GM23338 (cell line): Measurements from ENCODE around the gene CSN2.

Experiments used
- EZH2 ChIP-seq: fragments of 200-600 bp; sonication (generic); IDR thresholded peaks from one replicate; pipeline ENCODE4 v1.8.0; 2017; ENCODE audit warnings: antibody characterized with exemption, mild to moderate bottlenecking, low read depth; ENCODE audit not compliant: unreplicated experiment
- EZH2phosphoT487 ChIP-seq: fragments of 200-600 bp; sonication (generic); IDR thresholded peaks from one replicate; pipeline ENCODE4 v1.8.1; 2018; ENCODE audit warnings: antibody characterized with exemption; ENCODE audit not compliant: unreplicated experiment
- POLR2AphosphoS5 ChIP-seq: IDR thresholded peaks from 2 replicates; pipeline ENCODE4 v1.6.1; 2016; ENCODE audit warnings: antibody characterized with exemption, low read depth
- TF ChIP-seq, protein P1 (sequence below), 2 experiments: fragments of 200-600 bp in 1 of 2; sonication (generic) in 1 of 2; conservative IDR thresholded peaks; 2 replicates each; pipeline versions ENCODE4 v1.5.1 to v1.6.1; 2016 to 2017; ENCODE audit warnings: antibody characterized with exemption in 2 of 2, low read depth in 2 of 2, mild to moderate bottlenecking in 2 of 2, moderate library complexity in 1 of 2
- TF ChIP-seq, protein P2 (sequence below): IDR thresholded peaks from one replicate; pipeline ENCODE4 v1.6.1; 2018; ENCODE audit warnings: antibody characterized with exemption; ENCODE audit not compliant: unreplicated experiment

DNA sequence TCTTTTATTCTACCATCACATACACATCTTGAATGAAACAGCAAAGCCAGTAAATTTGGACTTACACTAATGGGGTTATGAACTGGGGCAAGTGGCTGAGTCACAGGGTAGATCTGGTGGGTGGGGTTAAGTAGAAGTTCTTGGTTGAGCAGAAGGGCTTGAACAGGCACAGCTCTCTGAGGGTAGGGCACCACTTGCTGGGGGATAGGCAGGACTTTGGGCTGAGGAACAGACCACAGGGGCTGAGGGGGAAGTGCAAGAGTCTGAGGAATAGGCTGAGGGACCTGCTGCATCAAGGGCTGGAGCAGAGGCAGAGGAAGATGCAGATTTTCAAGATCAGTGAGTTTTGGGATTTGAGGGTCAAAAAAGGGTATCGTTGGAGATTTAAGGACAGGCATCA is 8.3 kb downstream of the CSN2 start:
- TF ChIP-seq EZH2 (no peak), POLR2AphosphoS5 (no peak), EZH2phosphoT487 (no peak)
- TF ChIP-seq, protein P1, sequence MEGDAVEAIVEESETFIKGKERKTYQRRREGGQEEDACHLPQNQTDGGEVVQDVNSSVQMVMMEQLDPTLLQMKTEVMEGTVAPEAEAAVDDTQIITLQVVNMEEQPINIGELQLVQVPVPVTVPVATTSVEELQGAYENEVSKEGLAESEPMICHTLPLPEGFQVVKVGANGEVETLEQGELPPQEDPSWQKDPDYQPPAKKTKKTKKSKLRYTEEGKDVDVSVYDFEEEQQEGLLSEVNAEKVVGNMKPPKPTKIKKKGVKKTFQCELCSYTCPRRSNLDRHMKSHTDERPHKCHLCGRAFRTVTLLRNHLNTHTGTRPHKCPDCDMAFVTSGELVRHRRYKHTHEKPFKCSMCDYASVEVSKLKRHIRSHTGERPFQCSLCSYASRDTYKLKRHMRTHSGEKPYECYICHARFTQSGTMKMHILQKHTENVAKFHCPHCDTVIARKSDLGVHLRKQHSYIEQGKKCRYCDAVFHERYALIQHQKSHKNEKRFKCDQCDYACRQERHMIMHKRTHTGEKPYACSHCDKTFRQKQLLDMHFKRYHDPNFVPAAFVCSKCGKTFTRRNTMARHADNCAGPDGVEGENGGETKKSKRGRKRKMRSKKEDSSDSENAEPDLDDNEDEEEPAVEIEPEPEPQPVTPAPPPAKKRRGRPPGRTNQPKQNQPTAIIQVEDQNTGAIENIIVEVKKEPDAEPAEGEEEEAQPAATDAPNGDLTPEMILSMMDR (conservative IDR thresholded peaks at IDR 0.05; ENCODE audit: low read depth in 2 of 2): no peak
- TF ChIP-seq, protein P2, sequence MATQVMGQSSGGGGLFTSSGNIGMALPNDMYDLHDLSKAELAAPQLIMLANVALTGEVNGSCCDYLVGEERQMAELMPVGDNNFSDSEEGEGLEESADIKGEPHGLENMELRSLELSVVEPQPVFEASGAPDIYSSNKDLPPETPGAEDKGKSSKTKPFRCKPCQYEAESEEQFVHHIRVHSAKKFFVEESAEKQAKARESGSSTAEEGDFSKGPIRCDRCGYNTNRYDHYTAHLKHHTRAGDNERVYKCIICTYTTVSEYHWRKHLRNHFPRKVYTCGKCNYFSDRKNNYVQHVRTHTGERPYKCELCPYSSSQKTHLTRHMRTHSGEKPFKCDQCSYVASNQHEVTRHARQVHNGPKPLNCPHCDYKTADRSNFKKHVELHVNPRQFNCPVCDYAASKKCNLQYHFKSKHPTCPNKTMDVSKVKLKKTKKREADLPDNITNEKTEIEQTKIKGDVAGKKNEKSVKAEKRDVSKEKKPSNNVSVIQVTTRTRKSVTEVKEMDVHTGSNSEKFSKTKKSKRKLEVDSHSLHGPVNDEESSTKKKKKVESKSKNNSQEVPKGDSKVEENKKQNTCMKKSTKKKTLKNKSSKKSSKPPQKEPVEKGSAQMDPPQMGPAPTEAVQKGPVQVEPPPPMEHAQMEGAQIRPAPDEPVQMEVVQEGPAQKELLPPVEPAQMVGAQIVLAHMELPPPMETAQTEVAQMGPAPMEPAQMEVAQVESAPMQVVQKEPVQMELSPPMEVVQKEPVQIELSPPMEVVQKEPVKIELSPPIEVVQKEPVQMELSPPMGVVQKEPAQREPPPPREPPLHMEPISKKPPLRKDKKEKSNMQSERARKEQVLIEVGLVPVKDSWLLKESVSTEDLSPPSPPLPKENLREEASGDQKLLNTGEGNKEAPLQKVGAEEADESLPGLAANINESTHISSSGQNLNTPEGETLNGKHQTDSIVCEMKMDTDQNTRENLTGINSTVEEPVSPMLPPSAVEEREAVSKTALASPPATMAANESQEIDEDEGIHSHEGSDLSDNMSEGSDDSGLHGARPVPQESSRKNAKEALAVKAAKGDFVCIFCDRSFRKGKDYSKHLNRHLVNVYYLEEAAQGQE: no peak
